ENCODE measurements around the gene CDC20B.
A peak's percentile ranks its signal among the peaks of the same experiment; 100 is the strongest.
"Not testable (repeated sequence)": the region's sequence is repeated elsewhere in the genome, so short reads cannot be mapped to it uniquely, and the experiment has no call there.

The CDC20B gene

GRCh38 chr5:55159763-55160492 is 13.0 kb downstream of the CDC20B start, which contains the start of gene GPX8:
GPX8 (plus strand) TSS chr5:55160171; CDS start chr5:55160193, 22 bp downstream.
- DNase-seq: peak; percentile 54

GRCh38 chr5:55154873-55155272 is 18.1 kb downstream of the CDC20B start:
- DNase-seq: no peak

GRCh38 chr5:55151923-55152842 is 20.8 kb downstream of the CDC20B start:
- DNase-seq: no peak

DNA sequence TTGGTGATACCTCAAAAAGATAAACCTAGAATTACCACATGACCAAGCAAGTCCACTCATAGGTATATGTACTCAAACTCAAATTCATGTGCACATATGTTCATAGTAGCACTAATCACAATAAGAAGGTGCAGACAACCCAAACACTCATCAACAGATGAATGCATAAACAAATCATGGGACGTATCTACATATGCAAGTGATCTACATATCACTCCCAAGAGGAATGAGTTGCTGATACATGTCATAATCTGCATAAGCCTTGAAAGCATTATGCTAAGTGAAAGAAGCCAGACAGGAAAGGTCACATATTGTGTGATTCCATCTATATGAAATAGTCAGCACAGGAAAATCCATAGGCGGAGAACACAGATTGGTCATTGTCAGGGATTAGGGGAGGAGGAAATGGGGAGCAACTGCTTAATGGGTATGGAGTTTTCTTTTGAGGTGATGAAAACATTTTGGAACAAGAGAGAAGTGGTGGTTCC is 23.6 kb downstream of the CDC20B start:
- DNase-seq: no peak

DNA sequence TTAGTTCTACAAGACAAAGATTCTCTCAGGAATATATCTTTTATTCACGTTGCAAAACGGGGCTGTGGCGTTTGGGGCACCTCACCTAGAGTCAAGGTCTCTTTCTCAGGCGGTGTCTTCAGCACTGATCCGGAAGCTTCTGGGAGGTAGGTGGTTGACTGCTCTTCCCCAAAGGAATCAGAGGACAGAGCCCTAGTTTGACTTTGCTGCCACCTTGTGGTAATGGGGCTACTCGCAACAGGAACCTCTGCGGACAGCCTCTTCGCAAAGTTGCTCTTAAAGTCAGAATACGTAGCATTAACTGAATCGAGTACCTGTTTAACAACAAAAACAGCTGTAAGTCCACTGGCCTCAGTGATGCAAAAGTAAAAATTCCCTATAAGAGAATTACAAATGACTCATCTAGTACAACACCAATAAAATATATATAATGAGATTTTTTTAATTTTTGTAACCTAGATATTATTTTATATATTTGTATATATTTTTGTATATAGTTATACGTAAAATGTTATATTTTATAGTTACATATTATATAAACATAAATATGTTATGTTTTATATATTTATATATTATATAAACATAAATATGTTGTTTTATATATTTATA is 26.3 kb downstream of the CDC20B start:
- peak; percentile 90 for DNase-seq

DNA sequence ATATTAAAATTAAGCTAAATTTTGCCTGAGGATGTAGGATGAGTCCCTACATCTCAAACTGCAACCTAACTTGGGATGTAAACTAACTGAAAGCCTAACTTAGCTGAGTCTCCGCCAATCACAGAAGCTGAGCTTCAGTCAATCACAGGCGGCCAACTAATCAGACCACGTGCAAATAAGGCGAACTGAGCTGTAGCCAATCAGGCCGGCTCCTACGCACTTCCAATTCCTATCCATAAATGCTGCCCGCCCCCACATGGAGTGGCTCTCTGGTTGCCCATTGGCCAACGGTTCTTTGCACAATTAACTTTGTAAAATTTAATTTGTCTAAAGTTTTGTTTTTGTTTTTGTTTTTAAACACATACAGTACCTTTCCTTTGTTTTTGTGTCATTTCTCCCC is 26.9 kb downstream of the CDC20B start:
- DNase-seq: no peak

GRCh38 chr5:55143624-55144023 is 29.4 kb downstream of the CDC20B start:
- no peak for DNase-seq

DNA sequence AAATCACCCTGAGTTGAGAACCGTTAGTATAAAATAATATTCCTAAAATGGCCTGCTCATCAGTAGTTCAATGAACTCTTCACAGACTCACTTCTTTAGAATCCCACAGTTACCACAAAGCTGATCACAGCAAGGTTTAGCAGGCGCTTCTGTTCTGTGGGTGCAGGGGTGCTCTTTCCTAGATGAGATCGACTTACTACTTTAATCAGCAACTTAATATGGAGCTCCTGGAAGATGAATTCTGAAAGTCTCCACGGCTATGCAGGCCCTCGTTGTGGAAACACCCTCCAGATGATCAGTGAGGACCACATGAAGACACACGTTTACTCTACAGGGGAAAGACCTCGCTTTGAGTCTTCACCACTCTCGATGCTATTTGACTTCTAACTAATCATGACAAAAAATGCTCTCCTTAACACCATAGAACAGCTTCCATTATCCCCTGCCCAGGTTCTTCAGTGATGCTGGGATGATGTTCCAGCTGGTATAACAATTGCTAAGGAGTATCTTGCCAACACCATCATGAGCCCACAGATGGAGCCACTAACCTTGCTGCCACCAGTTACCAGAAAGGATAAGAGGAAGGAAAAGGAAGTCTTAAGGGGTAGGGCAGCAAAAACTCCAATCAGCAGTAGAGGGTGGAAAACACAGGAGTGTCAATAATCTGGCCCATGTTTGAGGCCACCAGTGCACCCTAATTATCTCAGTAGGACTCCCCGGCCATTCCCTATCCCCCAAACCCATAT is 30.9 kb downstream of the CDC20B start:
- peak; percentile 19 for DNase-seq

DNA sequence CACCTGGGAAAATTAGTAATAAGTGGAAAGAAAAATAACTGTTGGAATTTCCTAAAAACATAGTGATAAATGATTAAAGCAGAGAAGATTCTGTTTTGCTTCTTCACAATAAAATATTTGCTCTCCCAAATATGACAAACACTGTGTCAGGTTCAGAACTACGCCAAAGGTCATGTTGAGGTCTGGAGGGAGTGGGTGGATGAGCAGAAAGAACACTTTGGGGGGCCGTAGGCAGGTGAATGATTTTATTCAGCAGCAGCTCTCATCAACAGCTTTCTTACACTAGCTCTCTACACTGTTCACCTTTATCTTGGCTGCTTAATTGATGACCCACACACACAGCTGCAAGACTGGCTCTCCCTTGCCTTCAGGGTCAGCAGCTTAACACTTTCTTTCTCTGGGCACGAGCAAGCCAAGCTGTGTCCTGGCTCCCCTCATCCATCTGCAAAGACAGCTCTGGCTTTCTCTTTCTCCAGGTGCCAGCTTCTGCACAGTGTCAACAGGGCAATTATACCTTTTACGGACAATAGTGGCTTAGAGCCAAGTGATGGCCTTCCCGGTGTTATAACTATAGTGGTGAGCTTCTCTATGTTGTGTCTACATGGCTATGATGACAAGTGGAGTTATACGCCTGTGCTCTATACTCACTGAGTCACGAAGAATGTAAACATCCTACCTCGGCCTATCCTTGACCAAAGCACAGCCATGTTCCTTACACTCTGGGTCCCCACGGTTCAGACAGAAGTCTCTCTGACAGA is 31.9 kb downstream of the CDC20B start:
- DNase-seq: no peak

GRCh38 chr5:55136521-55136920 is 36.5 kb downstream of the CDC20B start:
- no peak for DNase-seq

DNA sequence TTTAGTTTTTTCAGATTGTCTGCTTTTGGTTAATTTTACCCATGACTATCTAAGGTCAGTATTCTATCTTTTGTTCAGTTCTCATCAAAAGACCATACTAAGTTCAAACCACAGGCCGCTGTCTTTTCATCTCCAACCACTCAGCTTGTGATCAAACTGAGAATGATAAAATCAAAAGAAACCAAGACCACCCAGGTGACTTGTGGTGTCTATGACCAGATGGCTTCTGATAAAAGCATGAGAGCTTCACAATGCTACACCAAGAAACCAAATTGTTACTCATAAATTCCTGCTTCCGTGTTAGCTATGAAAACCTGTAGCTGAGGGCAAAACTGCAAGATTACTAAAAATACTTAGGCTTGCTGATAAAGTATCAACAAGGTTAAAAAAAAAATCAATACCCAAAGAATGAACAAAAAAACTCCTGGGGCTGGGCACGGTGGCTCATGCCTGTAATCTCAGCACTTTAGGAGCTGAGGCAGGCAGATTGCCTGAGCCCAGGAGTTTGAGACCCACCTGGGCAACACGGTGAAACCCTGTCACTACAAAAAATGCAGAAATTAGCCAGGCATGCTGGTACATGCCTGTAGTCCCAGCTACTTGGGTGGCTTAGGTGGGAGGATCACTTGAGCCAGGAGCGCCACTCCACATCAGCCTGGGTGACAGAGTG is 38.8 kb downstream of the CDC20B start:
- peak; percentile 70 for DNase-seq

DNA sequence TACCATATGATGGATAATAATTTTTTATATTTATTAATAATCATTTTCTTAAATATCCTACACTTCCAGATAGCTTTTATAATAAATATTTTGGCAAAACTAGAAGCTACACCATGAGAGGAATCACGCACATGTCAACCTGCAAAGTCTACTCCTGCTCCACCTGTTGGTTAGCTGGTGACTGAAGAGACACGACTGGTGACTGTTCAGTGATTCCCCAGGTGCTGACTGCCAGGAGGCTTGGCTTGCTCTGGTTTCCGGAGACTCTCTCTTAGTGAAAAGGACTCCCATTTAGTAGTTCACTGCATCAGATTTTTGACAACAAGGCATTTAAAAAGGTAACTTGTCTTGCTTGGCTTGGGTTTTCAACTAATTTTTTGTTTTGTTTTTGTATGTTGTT is 49.6 kb downstream of the CDC20B start:
- no peak for DNase-seq

DNA sequence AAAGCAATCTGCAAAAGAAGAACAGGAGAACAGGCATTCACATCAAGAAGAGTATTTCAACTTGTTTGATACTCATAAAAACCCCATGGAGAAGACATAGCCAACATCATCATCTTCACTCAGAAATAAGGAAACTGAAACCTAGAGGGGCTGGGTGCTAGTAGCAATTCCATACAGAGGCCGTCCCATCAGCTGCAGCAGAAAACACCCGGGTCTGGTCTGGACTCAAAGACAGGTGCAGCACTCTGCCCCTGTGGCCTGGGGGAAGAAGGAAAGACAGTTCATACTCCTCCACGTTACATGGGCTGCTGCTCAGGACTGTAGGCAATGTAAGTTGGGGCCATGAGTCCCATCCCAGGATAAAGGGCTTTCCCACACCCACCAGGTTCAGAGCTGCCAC is 58.9 kb downstream of the CDC20B start:
- DNase-seq: no peak

DNA sequence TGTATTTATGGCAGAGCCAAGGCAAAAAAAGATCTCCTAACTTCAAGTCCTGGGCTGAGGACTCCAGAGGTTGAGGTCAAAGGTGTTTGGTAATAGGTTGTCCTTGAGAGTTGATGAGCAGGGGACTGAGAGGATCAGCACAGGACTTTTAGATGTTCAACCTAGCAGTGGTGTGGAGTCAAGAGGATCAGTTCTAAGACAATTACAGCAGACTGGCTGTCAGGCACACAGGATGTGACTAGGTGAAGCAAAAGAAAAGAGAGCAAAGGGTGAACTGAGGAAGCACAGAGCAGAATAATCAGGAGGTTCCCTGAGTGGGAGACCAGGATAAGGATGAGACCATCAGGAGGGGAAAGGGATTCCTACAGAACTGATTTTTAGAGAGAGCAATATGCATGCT is 59.6 kb downstream of the CDC20B start:
- no peak for DNase-seq

DNA sequence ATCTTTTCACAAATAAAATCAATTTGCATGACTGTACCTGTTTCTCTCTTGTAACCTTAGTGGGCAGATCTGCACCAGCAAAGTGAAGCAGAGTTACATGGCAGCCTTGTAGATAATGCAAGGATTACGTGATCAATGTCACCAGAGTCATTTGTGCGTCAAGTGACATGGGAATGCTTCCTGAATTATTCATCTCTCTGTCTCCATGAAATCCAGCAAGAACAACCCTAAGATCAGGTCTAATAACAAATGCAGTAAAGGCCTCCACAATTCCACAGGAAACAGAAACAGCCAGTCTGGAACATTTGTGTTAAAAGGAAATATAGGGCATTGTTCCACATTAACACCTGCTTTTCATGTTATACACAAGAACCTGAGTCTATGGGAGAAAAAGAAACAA is 62.8 kb downstream of the CDC20B start:
- no peak for DNase-seq

- no peak for DNase-seq
Measured at GRCh38 chr5:55108661-55109060, 64.3 kb downstream of the CDC20B start.

- DNase-seq: not testable (repeated sequence)
Measured at GRCh38 chr5:55105976-55106375, 67.0 kb downstream of the CDC20B start.

DNA sequence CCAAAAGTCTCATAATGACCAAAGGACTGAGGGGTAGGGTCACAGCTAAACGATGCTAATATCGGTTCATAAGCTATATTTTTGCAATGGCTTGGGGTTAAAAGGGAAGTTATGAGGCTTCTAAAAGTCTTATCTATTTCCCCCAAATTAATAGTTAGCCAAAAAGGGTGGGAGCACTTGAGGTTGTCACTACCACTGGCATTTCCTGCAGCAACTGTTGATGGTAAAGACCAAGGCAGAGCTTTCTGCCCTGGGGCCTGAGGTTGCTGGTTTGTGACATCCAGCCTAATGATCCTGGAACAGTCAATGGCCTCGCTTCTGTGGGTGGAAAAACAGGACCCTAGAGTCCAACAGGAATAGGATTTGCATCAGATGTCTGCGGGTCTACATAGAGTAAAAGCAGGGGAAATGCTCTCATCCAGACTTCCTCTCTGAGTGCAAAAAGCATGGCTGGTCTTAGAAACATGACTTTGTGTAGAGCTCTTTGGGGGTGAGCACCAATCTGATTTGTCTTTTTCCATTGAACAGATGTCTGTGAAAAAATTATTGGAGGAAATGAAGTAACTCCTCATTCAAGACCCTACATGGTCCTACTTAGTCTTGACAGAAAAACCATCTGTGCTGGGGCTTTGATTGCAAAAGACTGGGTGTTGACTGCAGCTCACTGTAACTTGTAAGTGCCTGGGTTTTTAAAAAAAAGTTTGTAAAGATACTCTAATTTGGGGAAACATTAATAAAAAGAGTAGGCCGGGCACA is 67.9 kb downstream of the CDC20B start:
- DNase-seq: no peak

DNA sequence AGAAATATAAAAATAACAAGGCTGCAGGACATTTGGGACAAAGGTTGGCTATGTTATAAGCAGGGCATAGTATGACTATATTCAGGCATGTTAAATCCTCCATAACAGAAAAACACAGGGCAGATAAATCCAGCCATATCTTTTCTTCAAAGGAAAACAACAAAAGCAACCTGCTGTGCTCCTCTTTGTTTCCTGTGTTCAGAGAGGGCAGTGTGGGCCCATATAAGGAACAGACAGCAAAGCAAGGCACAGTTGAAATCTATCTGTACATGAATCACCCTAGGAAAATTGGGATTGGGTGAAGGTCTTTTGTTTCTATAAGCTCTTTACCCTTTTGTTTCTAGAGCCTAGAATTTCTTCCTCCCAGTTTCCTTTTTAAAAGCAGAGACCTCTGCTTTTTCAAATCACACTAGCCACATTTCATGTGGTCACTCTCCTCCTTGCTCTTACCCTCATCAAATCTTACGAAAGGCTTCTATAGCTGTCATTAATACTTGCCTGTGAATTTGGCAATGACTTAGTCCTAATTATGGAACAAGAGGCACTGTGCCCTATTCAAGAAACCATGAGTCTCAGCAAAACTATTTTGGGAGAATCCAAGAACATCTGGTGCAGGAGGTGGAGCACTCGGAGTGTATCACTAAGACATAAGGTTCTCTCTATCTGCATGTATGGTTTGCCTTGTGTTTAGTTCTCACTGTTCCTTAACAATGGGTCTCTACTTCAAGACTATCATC is 68.8 kb downstream of the CDC20B start:
- DNase-seq: no peak

- DNase-seq: peak; percentile 67
Measured at GRCh38 chr5:55102348-55102747, 70.6 kb downstream of the CDC20B start, which contains the start of gene GZMA. GZMA (plus strand) TSS chr5:55102646; CDS start chr5:55102683, 37 bp downstream.

All from activated CD4-positive, alpha-beta T cell treated with anti-CD3 and anti-CD28 coated beads, Interleukin-2, amount 50 U/mL, for 16 hours (primary cell).